HG03432 (cell line): Measurements from ENCODE around the gene BEST1.
"Not testable (repeated sequence)": the region's sequence is repeated elsewhere in the genome, so short reads cannot be mapped to it uniquely, and the experiment has no call there.

Experiments used
- ATAC-seq: cut with Tn5 transposase; IDR thresholded peaks from one replicate; pipeline ENCODE4 v1.9.1; 2021; ENCODE audit warnings: mild to moderate bottlenecking, moderate library complexity; ENCODE audit not compliant: unreplicated experiment

Gene BEST1

GRCh38 chr11:61947486-61948210 is 2.5 kb upstream of the BEST1 start:
- ATAC-seq, result no peak

- no peak for ATAC-seq
Measured at GRCh38 chr11:61948505-61948904, 1.6 kb upstream of the BEST1 start.

- ATAC-seq, result no peak
Measured at GRCh38 chr11:61949169-61950034, 749 bp upstream of the BEST1 start.

- ATAC-seq, result no peak
Measured at GRCh38 chr11:61951484-61952135, 1.5 kb downstream of the BEST1 start.

- ATAC-seq, result no peak
Measured at GRCh38 chr11:61952882-61953281, 2.7 kb downstream of the BEST1 start.

- not testable (repeated sequence) for ATAC-seq
Measured at GRCh38 chr11:61953632-61954031, 3.5 kb downstream of the BEST1 start.

- no peak for ATAC-seq
Measured at GRCh38 chr11:61954106-61954850, 4.1 kb downstream of the BEST1 start.

GRCh38 chr11:61954851-61955421 is 4.8 kb downstream of the BEST1 start:
- ATAC-seq, result no peak

GRCh38 chr11:61955422-61956135 is 5.4 kb downstream of the BEST1 start:
- no peak for ATAC-seq

- no peak for ATAC-seq
Measured at GRCh38 chr11:61956191-61957020, 6.3 kb downstream of the BEST1 start.

GRCh38 chr11:61957021-61957770 is 7.0 kb downstream of the BEST1 start:
- no peak for ATAC-seq

- ATAC-seq, result no peak
Measured at GRCh38 chr11:61958590-61958989, 8.4 kb downstream of the BEST1 start.

- ATAC-seq, result no peak
Measured at GRCh38 chr11:61959114-61959513, 9.0 kb downstream of the BEST1 start.

GRCh38 chr11:61959678-61960077 is 9.5 kb downstream of the BEST1 start:
- no peak for ATAC-seq

- ATAC-seq, result no peak
Measured at GRCh38 chr11:61960532-61960931, 10.4 kb downstream of the BEST1 start.

GRCh38 chr11:61961570-61962212 is 11.5 kb downstream of the BEST1 start:
- ATAC-seq, result no peak

GRCh38 chr11:61962213-61963015 is 12.3 kb downstream of the BEST1 start:
- ATAC-seq, result no peak
